ENCODE data around the gene LHX5. TPM values are rescaled to one million over a fixed set of nuclear protein-coding genes. Genes with fewer than 3 reads are reported as not detected.

The LHX5 gene
- total RNA-seq, 2 experiments from 2014 or later: not detected

GRCh38 chr12:113474635-113475436 is 3.2 kb upstream of the LHX5 start:
- POLR2A ChIA-PET: no interaction called here
- peaks cover 3% of the 10 kb centered on the region for H3K9me3 Mint-ChIP-seq

GRCh38 chr12:113473942-113474341 is 2.3 kb upstream of the LHX5 start:
- Mint-ChIP-seq H3K27ac (no peak overlapping the region), H3K36me3 (ENCODE audit: low read depth) (no peaks in the 10 kb centered on the region), H3K4me1 (peaks cover 11% of the 10 kb centered on the region), H3K4me3 (peak overlapping the region; percentile 43), H3K27me3 (peaks cover 83% of the 10 kb centered on the region), H3K9me3 (no peaks in the 10 kb centered on the region)
- ChIA-PET CTCF (interaction anchor here (0.9 to 1.4 kb wide), 2 partner anchors 12 to 17 kb away, joined by 4 to 6 read pairs; no protein-coding TSS in a partner anchor), POLR2A (no interaction called here)
- no peak for DNase-seq

More at GRCh38 chr12:113474635-113475436, 3.2 kb upstream of the LHX5 start:
- H3K4me1 Mint-ChIP-seq: peaks cover 14% of the 10 kb centered on the region
- peaks cover 84% of the 10 kb centered on the region for H3K27me3 Mint-ChIP-seq
- DNase-seq: no peak
- CTCF ChIA-PET: interaction anchor here (0.9 to 1.4 kb wide), 3 partner anchors 9 to 18 kb away, joined by 3 to 6 read pairs (median 4); no protein-coding TSS in a partner anchor
- H3K4me3 Mint-ChIP-seq: no peak overlapping the region
- H3K27ac Mint-ChIP-seq: no peak overlapping the region
- peaks cover 4% of the 10 kb centered on the region for H3K36me3 Mint-ChIP-seq (ENCODE audit: low read depth)

- H3K4me1 Mint-ChIP-seq: peaks cover 13% of the 10 kb centered on the region
- ChIA-PET POLR2A (no interaction called here), CTCF (interaction anchor here (1.4 kb wide), 1 partner anchor 11 kb away, joined by 6 read pairs; no protein-coding TSS in a partner anchor)
- no peaks in the 10 kb centered on the region for H3K36me3 Mint-ChIP-seq (ENCODE audit: low read depth)
- DNase-seq: no peak
- H3K9me3 Mint-ChIP-seq: no peaks in the 10 kb centered on the region
- H3K27ac Mint-ChIP-seq: no peak overlapping the region
- H3K27me3 Mint-ChIP-seq: peaks cover 85% of the 10 kb centered on the region
- H3K4me3 Mint-ChIP-seq: no peak overlapping the region
These were observed 1.7 kb upstream of the LHX5 start for GRCh38 chr12:113473400-113473799.

- Mint-ChIP-seq H3K9me3 (no peaks in the 10 kb centered on the region), H3K27me3 (peaks cover 83% of the 10 kb centered on the region), H3K27ac (no peak overlapping the region), H3K4me1 (peaks cover 14% of the 10 kb centered on the region), H3K4me3 (no peak overlapping the region), H3K36me3 (ENCODE audit: low read depth) (no peaks in the 10 kb centered on the region)
- DNase-seq: no peak
- ChIA-PET POLR2A (no interaction called here), CTCF (no interaction called here)
These were observed 785 bp upstream of the LHX5 start for GRCh38 chr12:113472191-113473121.

- no peak for DNase-seq
- ChIA-PET CTCF (interaction anchor here (1.0 kb wide), 1 partner anchor 9 kb away, joined by 3 read pairs; no protein-coding TSS in a partner anchor), POLR2A (no interaction called here)
- H3K27ac Mint-ChIP-seq: no peak overlapping the region
- no peaks in the 10 kb centered on the region for H3K9me3 Mint-ChIP-seq
- H3K4me1 Mint-ChIP-seq: peaks cover 19% of the 10 kb centered on the region
- no peaks in the 10 kb centered on the region for H3K36me3 Mint-ChIP-seq (ENCODE audit: low read depth)
- H3K27me3 Mint-ChIP-seq: peaks cover 86% of the 10 kb centered on the region
- H3K4me3 Mint-ChIP-seq: no peak overlapping the region
These were observed 626 bp downstream of the LHX5 start for GRCh38 chr12:113470871-113471618.

GRCh38 chr12:113469949-113470743 is 1.5 kb downstream of the LHX5 start:
- no peak overlapping the region for H3K4me3 Mint-ChIP-seq
- H3K4me1 Mint-ChIP-seq: peaks cover 21% of the 10 kb centered on the region
- POLR2A ChIA-PET: no interaction called here
- H3K9me3 Mint-ChIP-seq: no peaks in the 10 kb centered on the region
- peaks cover 81% of the 10 kb centered on the region for H3K27me3 Mint-ChIP-seq
- no peaks in the 10 kb centered on the region for H3K36me3 Mint-ChIP-seq (ENCODE audit: low read depth)
- CTCF ChIA-PET: no interaction called here
- DNase-seq: no peak
- H3K27ac Mint-ChIP-seq: no peak overlapping the region

GRCh38 chr12:113469224-113469948 is 2.3 kb downstream of the LHX5 start:
- POLR2A ChIA-PET: interaction anchor here (0.7 kb wide), 1 partner anchor 1623 kb away, joined by 3 read pairs; no protein-coding TSS in a partner anchor
- no peak for DNase-seq
- CTCF ChIA-PET: no interaction called here
- Mint-ChIP-seq H3K9me3 (no peaks in the 10 kb centered on the region), H3K4me1 (peaks cover 21% of the 10 kb centered on the region), H3K4me3 (no peak overlapping the region), H3K36me3 (ENCODE audit: low read depth) (no peaks in the 10 kb centered on the region), H3K27ac (no peak overlapping the region), H3K27me3 (peaks cover 80% of the 10 kb centered on the region)

GRCh38 chr12:113468365-113469223 is 3.1 kb downstream of the LHX5 start:
- ChIA-PET CTCF (no interaction called here), POLR2A (interaction anchor here (0.7 kb wide), 1 partner anchor 1623 kb away, joined by 3 read pairs; no protein-coding TSS in a partner anchor)
- H3K4me3 Mint-ChIP-seq: no peak overlapping the region
- peak overlapping the region; percentile 41 for H3K27ac Mint-ChIP-seq
- peaks cover 3% of the 10 kb centered on the region for H3K36me3 Mint-ChIP-seq (ENCODE audit: low read depth)
- no peaks in the 10 kb centered on the region for H3K9me3 Mint-ChIP-seq
- H3K4me1 Mint-ChIP-seq: peaks cover 23% of the 10 kb centered on the region
- no peak for DNase-seq
- H3K27me3 Mint-ChIP-seq: peaks cover 81% of the 10 kb centered on the region

- DNase-seq: no peak
- POLR2A ChIA-PET: no interaction called here
These were observed 3.9 kb downstream of the LHX5 start for GRCh38 chr12:113467502-113468364.

GRCh38 chr12:113467142-113467501 is 4.5 kb downstream of the LHX5 start:
- H3K27ac Mint-ChIP-seq: no peak overlapping the region
- no peak for DNase-seq
- peaks cover 7% of the 10 kb centered on the region for H3K36me3 Mint-ChIP-seq (ENCODE audit: low read depth)
- peaks cover 78% of the 10 kb centered on the region for H3K27me3 Mint-ChIP-seq
- H3K4me1 Mint-ChIP-seq: peaks cover 24% of the 10 kb centered on the region
- ChIA-PET POLR2A (no interaction called here), CTCF (no interaction called here)
- H3K9me3 Mint-ChIP-seq: no peaks in the 10 kb centered on the region
- peak overlapping the region; percentile 34 for H3K4me3 Mint-ChIP-seq

More at GRCh38 chr12:113467502-113468364, 3.9 kb downstream of the LHX5 start:
- Mint-ChIP-seq H3K4me3 (no peak overlapping the region), H3K9me3 (no peaks in the 10 kb centered on the region), H3K36me3 (ENCODE audit: low read depth) (peaks cover 5% of the 10 kb centered on the region), H3K27me3 (peaks cover 78% of the 10 kb centered on the region), H3K27ac (no peak overlapping the region), H3K4me1 (peaks cover 21% of the 10 kb centered on the region)
- CTCF ChIA-PET: no interaction called here

All from activated CD4-positive, alpha-beta T cell treated with anti-CD3 and anti-CD28 coated beads, Interleukin-2, amount 10 ng/mL, durations not matched to agents 7 days and 5 days (primary cell).